Smooth muscle cell (in vitro differentiated cells): ENCODE data around the gene MRPL37. TPM values are rescaled to one million over a fixed set of nuclear protein-coding genes. Genes with fewer than 3 reads are reported as not detected.
A peak's percentile ranks its signal among the peaks of the same experiment; 100 is the strongest.

Source experiments
- DNase-seq: peaks from one replicate; lab custom pipeline; 2025; ENCODE audit not compliant: unreplicated experiment; lab: John Stamatoyannopoulos, UW
- H2AFZ ChIP-seq: fragments of 200-600 bp; sonication (generic); 2 replicates; pipeline ENCODE4 v1.6.0; 2016; ENCODE audit warnings: antibody characterized with exemption, low read depth, mild to moderate bottlenecking
- H3F3A ChIP-seq: fragments of 200-600 bp; sonication (generic); 2 replicates; pipeline ENCODE4 v1.6.0; 2017; ENCODE audit warnings: antibody characterized with exemption, low read depth
- H3K27ac ChIP-seq: fragments of 200-600 bp; sonication (generic); 2 replicates; pipeline ENCODE4 v1.5.1; 2016; ENCODE audit warnings: low read depth, mild to moderate bottlenecking
- H3K27me3 ChIP-seq: fragments of 200-600 bp; sonication (generic); 2 replicates; pipeline ENCODE4 v1.6.1; 2016; ENCODE audit warnings: low read depth, mild to moderate bottlenecking
- H3K36me3 ChIP-seq: fragments of 200-600 bp; sonication (generic); 2 replicates; pipeline ENCODE4 v1.5.1; 2016; ENCODE audit warnings: low read depth
- H3K4me1 ChIP-seq: fragments of 200-600 bp; sonication (generic); 2 replicates; pipeline ENCODE4 v1.5.1; 2016; ENCODE audit warnings: low read depth
- H3K4me2 ChIP-seq: fragments of 200-600 bp; sonication (generic); 2 replicates; pipeline ENCODE4 v1.6.0; 2016; ENCODE audit warnings: mild to moderate bottlenecking
- H3K4me3 ChIP-seq: fragments of 200-600 bp; sonication (generic); 2 replicates; pipeline ENCODE4 v1.5.1; 2016; ENCODE audit warnings: mild to moderate bottlenecking
- H3K79me2 ChIP-seq: fragments of 200-600 bp; sonication (generic); 2 replicates; pipeline ENCODE4 v1.6.0; 2016; ENCODE audit warnings: low read depth, mild to moderate bottlenecking
- H3K9ac ChIP-seq: fragments of 200-600 bp; sonication (generic); 2 replicates; pipeline ENCODE4 v1.6.0; 2016; ENCODE audit warnings: low read depth
- H3K9me3 ChIP-seq: fragments of 200-600 bp; sonication (generic); replicated peaks from 2 replicates; pipeline ENCODE4 v1.5.1; 2016; ENCODE audit warnings: low read depth
- H4K20me1 ChIP-seq: fragments of 200-600 bp; sonication (generic); 2 replicates; pipeline ENCODE4 v1.6.0; 2016; ENCODE audit warnings: low read depth
- WGBS: methylation state at CpG from one replicate; pipeline ENCODE4 v1.1.7; 2016; ENCODE audit warnings: low lambda C conversion rate; 5-methylcytosine and 5-hydroxymethylcytosine counted together
- polyA plus RNA-seq: library from polyadenylated mRNA; unstranded; fragments of >200 nt; fragmentation: Nextera tagmentation; extraction: Ambion mirVana; gene quantifications from 2 replicates; pipeline ENCODE4 v1.2.1, GENCODE V29; 2016
- total RNA-seq: library from RNA; depleted of rRNA; stranded (reverse); fragments of >200 nt; gene quantifications from 2 replicates; pipeline ENCODE4 v1.2.3, GENCODE V29; 2014
- TF ChIP-seq, protein P1 (sequence below): fragments of 200-600 bp; sonication (generic); IDR thresholded peaks from 2 replicates; pipeline ENCODE4 v1.5.1; 2017; ENCODE audit warnings: borderline replicate concordance, mild to moderate bottlenecking, antibody characterized with exemption; ENCODE audit not compliant: insufficient read depth, poor library complexity, severe bottlenecking

The MRPL37 gene
- total and polyA plus RNA-seq, 2 experiments from 2014 or later: 85.5 to 96.4 TPM

DNA sequence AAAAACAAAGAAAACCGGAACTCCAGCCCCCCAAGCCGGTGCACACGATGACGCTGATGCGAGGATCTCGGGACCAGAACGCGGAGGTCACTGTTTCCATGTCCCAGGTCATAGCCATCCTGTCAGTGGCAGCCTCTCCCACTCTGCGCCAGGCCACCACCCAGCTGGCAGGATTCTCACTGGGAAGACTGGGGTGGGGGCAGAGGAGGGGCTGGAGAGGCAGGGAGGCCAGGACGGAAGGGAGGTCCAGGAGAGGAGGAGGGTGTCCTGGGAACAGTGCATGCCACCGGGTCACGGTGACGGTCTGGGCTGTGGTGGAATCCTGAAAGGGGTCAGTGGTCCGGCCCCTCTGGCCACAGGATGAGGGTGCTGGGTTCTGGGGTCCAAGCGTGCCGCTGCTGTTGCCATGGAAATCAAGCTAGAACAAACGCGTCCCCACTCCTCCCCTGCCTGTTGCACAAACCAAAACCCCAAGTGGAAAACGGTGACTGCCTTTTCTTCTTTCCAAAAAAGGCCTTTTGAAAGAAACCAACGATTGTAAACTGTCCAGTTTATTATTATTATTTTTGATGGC lies 26.1 kb downstream of the MRPL37 start:
- no peak for DNase-seq
- Histone ChIP-seq H3K9me3 (no peaks in the 10 kb centered on the region), H3K27me3 (no peaks in the 10 kb centered on the region), H3K4me2 (no peak overlapping the region), H3K4me3 (no peak overlapping the region), H3K9ac (no peak overlapping the region), H3F3A (peaks cover 4% of the 10 kb centered on the region), H3K4me1 (peaks cover 5% of the 10 kb centered on the region), H3K79me2 (no peaks in the 10 kb centered on the region), H2AFZ (no peak overlapping the region), H3K27ac (no peak overlapping the region), H4K20me1 (no peaks in the 10 kb centered on the region), H3K36me3 (no peaks in the 10 kb centered on the region)
- 97% methylated on average over 20 of the region's 20 CpGs for WGBS
- TF ChIP-seq, protein P1, sequence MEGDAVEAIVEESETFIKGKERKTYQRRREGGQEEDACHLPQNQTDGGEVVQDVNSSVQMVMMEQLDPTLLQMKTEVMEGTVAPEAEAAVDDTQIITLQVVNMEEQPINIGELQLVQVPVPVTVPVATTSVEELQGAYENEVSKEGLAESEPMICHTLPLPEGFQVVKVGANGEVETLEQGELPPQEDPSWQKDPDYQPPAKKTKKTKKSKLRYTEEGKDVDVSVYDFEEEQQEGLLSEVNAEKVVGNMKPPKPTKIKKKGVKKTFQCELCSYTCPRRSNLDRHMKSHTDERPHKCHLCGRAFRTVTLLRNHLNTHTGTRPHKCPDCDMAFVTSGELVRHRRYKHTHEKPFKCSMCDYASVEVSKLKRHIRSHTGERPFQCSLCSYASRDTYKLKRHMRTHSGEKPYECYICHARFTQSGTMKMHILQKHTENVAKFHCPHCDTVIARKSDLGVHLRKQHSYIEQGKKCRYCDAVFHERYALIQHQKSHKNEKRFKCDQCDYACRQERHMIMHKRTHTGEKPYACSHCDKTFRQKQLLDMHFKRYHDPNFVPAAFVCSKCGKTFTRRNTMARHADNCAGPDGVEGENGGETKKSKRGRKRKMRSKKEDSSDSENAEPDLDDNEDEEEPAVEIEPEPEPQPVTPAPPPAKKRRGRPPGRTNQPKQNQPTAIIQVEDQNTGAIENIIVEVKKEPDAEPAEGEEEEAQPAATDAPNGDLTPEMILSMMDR: no peak

DNA sequence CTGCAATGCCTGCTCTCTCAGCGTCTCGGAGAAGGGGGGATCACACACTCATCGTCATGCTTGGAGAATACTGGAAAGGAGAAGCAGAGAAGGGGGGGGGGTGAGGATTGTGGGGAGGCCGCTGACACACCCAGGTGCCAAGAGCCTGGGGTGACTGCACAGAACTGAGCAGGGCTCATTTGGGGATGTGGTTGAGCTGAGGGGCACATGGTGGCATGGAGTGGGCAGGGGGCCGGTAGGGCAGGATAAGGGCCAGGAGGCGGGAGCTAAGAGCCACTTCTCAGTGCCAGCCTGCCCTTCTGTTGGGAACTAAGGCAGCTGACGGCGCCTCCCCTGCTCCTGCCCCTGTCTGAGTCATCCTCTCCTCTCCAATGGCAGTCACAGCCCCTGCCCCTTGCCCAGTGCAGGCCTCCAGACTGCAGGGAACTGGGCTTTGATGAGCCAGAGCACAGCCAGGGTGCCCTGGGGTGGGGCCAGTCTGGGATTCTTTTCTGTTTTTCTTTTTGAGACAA lies 27.2 kb downstream of the MRPL37 start:
- Histone ChIP-seq H3K9ac (no peak overlapping the region), H3K4me3 (no peak overlapping the region)

DNA sequence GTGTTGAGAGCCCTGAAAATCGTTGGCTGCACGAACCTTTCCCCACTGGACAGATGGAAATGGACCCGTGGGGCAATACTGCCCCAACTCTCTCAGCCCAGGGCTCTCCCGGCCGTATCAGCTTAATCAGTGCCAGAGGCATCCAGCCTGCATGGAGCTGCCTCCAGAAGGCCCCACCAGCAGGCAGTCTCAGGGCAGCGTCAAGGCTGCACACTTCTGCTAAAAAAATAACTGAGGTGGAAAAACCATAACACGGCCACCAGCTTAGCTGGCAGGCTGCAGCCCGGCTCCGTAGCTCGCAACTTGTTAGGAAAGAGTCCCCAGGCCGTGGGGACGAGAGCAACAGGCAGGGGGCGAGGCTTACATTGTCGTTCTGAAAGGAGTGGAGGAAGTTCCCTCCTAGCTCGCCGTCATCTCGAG lies 27.9 kb downstream of the MRPL37 start:
- Histone ChIP-seq H3K79me2 (no peaks in the 10 kb centered on the region), H4K20me1 (no peaks in the 10 kb centered on the region), H3F3A (peaks cover 4% of the 10 kb centered on the region), H3K4me1 (peaks cover 5% of the 10 kb centered on the region), H3K4me2 (no peak overlapping the region), H3K27ac (peak overlapping the region; percentile 30), H3K4me3 (no peak overlapping the region), H2AFZ (no peak overlapping the region), H3K9ac (no peak overlapping the region), H3K9me3 (no peaks in the 10 kb centered on the region), H3K36me3 (no peaks in the 10 kb centered on the region), H3K27me3 (no peaks in the 10 kb centered on the region)
- TF ChIP-seq, protein P1: no peak
- no peak for DNase-seq
- WGBS: 51% methylated on average over 17 of the region's 17 CpGs

More for the DNA sequence above, 27.2 kb downstream of the MRPL37 start:
- TF ChIP-seq, protein P1: no peak
- Histone ChIP-seq H3K27ac (peak overlapping the region; percentile 30), H3F3A (peaks cover 4% of the 10 kb centered on the region), H4K20me1 (no peaks in the 10 kb centered on the region), H2AFZ (no peak overlapping the region), H3K79me2 (no peaks in the 10 kb centered on the region), H3K9me3 (no peaks in the 10 kb centered on the region), H3K4me2 (peak overlapping the region; percentile 52), H3K27me3 (no peaks in the 10 kb centered on the region), H3K4me1 (peaks cover 5% of the 10 kb centered on the region), H3K36me3 (no peaks in the 10 kb centered on the region)
- DNase-seq: peak; percentile 27
- WGBS: 59% methylated on average over 6 of the region's 8 CpGs

DNA sequence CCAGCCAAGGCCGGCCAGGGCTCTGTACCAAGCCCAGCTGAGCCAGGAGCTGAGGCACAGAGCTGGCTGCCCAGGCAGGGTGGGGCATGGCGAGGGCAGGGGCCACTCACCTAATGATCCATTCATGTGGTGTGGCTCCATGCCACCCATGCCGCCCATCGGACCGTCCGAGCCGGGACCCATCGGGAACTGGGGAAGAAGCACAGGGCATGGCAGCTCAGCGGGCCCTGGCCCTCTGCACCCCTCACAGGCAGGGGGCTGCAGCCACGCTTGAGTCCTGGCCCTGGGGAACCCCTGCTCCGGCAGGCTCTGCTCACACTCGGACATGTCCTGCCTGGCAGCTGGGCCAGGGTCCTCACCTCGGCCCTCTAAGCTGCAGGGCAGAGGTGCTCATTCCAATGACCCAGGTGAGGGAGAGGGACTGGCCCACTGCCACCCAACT lies 28.7 kb downstream of the MRPL37 start:
- Histone ChIP-seq H2AFZ (no peak overlapping the region), H3K79me2 (no peaks in the 10 kb centered on the region), H3K4me1 (peaks cover 5% of the 10 kb centered on the region), H4K20me1 (no peaks in the 10 kb centered on the region), H3K27me3 (no peaks in the 10 kb centered on the region), H3K4me2 (no peak overlapping the region), H3K36me3 (no peaks in the 10 kb centered on the region), H3K4me3 (no peak overlapping the region), H3K9ac (no peak overlapping the region), H3F3A (peaks cover 4% of the 10 kb centered on the region), H3K27ac (no peak overlapping the region), H3K9me3 (no peaks in the 10 kb centered on the region)
- DNase-seq: no peak
- WGBS: over 99% methylated on average over 13 of the region's 13 CpGs
- TF ChIP-seq, protein P1: no peak
